T-helper 2 cell treated with Interferon-gamma antibody and Interleukin-4, amounts not matched to agents 100 ng/mL and 5 ng/mL, for 36 hours (primary cell): Measurements from ENCODE around the gene TBC1D21. TPM values are rescaled to one million over a fixed set of nuclear protein-coding genes. Genes with fewer than 3 reads are reported as not detected.
"Not testable (repeated sequence)": the region's sequence is repeated elsewhere in the genome, so short reads cannot be mapped to it uniquely, and the experiment has no call there.

ENCODE experiments used
- intact Hi-C: fragments of 100-400 bp; cut with micrococcal nuclease; formaldehyde crosslinking; loops from one replicate; pipeline ENCODE4 v1.15.1; 2023
- total RNA-seq: library from RNA; stranded (reverse); gene quantifications from 2 replicates; pipeline ENCODE4 v1.2.3, GENCODE V29; 2022

The TBC1D21 gene
- total RNA-seq, 1 donor from 2014 or later: not detected

GRCh38 chr15:73928241-73928579, 54.8 kb downstream of the TBC1D21 start:
- intact Hi-C loops: no loop called here

- intact Hi-C loops: no loop called here
Measured at GRCh38 chr15:73928971-73929627, 55.7 kb downstream of the TBC1D21 start.

GRCh38 chr15:73930371-73930770, 57.0 kb downstream of the TBC1D21 start:
- intact Hi-C loops: no loop called here

GRCh38 chr15:73930790-73931281, 57.5 kb downstream of the TBC1D21 start:
- intact Hi-C loops: no loop called here

- intact Hi-C loops: no loop called here
Measured at GRCh38 chr15:73931441-73931840, 58.1 kb downstream of the TBC1D21 start.

GRCh38 chr15:73932381-73933191, 59.2 kb downstream of the TBC1D21 start:
- intact Hi-C loops: no loop called here

- intact Hi-C loops: no loop called here
Measured at GRCh38 chr15:73934281-73934680, 60.9 kb downstream of the TBC1D21 start.

GRCh38 chr15:73935547-73935946, 62.2 kb downstream of the TBC1D21 start:
- intact Hi-C loops: no loop called here

GRCh38 chr15:73936181-73936580, 62.8 kb downstream of the TBC1D21 start:
- intact Hi-C loops: no loop called here

- intact Hi-C loops: no loop called here
Measured at GRCh38 chr15:73936588-73937290, 63.4 kb downstream of the TBC1D21 start.

- intact Hi-C loops: no loop called here
Measured at GRCh38 chr15:73937296-73937695, 63.9 kb downstream of the TBC1D21 start.

GRCh38 chr15:73937726-73938125, 64.4 kb downstream of the TBC1D21 start:
- intact Hi-C loops: no loop called here

- intact Hi-C loops: not testable (repeated sequence)
Measured at GRCh38 chr15:73938516-73938915, 65.2 kb downstream of the TBC1D21 start.

Other genes with a start within 250 kb of the TBC1D21 start
- 41.4 and 42.5 TPM in 2 replicates for gene NPTN, start 240.2 kb upstream of the TBC1D21 start, total RNA-seq
- 1.1 and 2.8 TPM in 2 replicates for gene CD276, start 189.2 kb upstream of the TBC1D21 start, total RNA-seq
- not detected in 2 replicates for gene INSYN1, start 120.2 kb upstream of the TBC1D21 start, total RNA-seq
- 0.70 TPM in 2 replicates for gene LOXL1, start 52.9 kb downstream of the TBC1D21 start, total RNA-seq
- gene STOML1, start 118.7 kb downstream of the TBC1D21 start, total RNA-seq: 9.8 and 11.5 TPM in 2 replicates
- 89.5 and 93.0 TPM in 2 replicates for gene PML, start 121.2 kb downstream of the TBC1D21 start, total RNA-seq
- gene GOLGA6A, start 209.0 kb downstream of the TBC1D21 start, total RNA-seq: not detected in 2 replicates